ENCODE results near the gene ABTB2.

Gene ABTB2

DNA sequence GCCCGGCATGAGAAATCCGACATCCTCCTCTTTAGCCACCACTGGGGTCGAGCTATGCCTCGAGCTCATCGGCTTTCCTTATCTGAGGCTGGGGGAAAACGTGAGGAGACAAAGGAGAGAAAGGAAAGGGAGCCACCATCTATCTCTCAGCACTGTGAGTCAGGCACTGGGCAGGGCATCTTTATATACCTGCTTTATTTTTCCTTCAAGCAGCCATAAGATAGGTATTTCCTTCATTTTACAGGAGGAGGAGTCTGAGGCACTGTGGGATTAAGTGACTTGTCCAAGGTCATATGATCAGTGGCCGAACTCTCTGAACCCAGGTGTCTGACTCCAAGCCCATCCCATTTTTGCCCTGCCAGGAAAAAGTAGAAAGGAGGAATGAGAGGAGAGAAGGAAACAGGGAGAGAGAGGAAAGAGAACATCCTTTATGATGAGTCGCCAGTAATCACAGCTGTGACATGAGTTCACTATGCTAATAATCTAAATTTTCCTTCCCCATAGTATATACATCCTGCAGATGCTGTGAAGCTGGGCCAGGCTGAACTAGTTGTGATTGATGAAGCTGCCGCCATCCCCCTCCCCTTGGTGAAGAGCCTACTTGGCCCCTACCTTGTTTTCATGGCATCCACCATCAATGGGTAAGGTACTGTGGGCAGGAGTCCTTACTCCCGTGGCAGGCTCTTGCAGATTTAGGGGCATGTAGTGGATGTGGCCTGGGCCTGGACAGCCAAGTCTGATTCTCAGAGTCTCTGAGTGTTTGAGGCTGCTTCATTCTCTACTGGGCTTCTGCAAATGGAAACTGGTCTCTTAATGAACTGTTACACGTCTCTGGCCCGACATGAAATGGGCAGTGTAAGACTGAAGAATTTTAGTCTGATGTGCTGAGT, 230.6 kb downstream of the ABTB2 start:
- Histone ChIP-seq H3K27me3 (replicated peaks; ENCODE audit: control insufficient read depth, insufficient read depth, low read length) (no peaks in the 10 kb centered on the region), H3K9me3 (ENCODE audit: control insufficient read depth, low read length) (no peaks in the 10 kb centered on the region), H3K4me1 (ENCODE audit: control insufficient read depth, insufficient read depth, low read length) (no peaks in the 10 kb centered on the region), H3K4me3 (ENCODE audit: low read length) (no peak overlapping the region), H3K9ac (ENCODE audit: low read length) (no peak overlapping the region), H3K36me3 (ENCODE audit: control insufficient read depth, insufficient read depth, low read length, severe bottlenecking) (peaks cover 93% of the 10 kb centered on the region)
- no peak for DNase-seq (ENCODE audit: low read depth)

DNA sequence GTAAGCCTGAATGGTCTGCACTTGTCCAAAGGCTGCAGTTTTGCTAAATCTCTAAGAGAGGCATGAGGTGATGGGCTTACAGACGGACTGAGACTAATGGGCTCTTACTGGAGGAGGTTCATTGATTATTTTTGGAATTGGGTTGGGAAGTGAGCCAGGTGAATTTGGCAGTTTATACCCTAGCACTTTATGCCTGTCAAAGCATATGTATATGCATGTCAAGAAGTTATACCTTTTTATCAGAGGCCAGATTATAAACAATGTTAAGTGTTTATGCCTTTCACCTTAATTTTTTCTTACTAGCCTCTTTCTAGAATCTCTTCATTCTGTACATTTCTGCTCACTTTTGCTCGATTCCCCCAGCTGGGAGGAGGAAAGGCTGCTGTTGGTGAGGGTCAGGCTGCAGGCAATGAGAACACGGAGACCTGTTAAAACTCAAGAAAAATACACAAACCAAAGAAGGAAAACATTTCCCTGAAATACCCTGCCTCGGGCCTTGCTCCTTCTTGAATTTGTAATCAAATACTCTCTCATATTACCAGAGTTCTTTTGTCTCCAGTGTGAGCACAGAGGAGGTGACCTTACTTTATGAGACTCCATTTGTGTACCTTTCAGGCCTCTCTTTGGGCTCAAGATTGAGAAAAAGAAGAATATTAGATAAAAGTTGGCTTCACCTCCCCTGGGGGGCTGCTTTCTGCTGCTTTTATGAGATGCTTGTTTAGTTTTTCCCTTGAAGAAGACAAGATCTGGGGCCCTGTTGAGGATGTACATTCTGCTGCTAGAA, 232.7 kb downstream of the ABTB2 start:
- Histone ChIP-seq H3K4me3 (ENCODE audit: low read length) (no peak overlapping the region), H3K36me3 (ENCODE audit: control insufficient read depth, insufficient read depth, low read length, severe bottlenecking) (peaks cover 90% of the 10 kb centered on the region), H3K4me1 (ENCODE audit: control insufficient read depth, insufficient read depth, low read length) (no peaks in the 10 kb centered on the region), H3K27me3 (replicated peaks; ENCODE audit: control insufficient read depth, insufficient read depth, low read length) (no peaks in the 10 kb centered on the region), H3K9me3 (ENCODE audit: control insufficient read depth, low read length) (no peaks in the 10 kb centered on the region), H3K9ac (ENCODE audit: low read length) (no peak overlapping the region)
- peak; percentile 45 for DNase-seq (ENCODE audit: low read depth)

DNA sequence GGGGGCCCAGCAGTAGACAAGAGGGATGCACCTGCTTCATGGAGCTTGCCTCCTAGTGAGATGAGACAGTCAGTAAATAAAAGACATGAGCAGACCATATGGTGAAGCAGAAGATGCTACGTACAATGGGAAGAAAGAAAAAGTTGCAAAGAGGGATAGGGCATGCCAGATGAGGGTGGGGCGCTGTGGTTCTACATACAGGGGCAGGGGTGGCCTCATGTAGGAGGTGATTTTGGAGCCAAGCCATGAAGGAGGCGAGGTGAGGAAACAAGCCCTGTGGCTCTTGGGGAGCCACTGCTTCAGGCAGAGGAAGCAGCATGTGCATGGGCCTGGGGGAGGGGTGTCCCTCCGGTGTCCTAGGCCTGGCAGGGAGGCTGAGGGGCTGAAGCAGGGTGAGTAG, 237.2 kb downstream of the ABTB2 start:
- Histone ChIP-seq H3K27me3 (replicated peaks; ENCODE audit: control insufficient read depth, insufficient read depth, low read length) (no peaks in the 10 kb centered on the region), H3K4me3 (ENCODE audit: low read length) (no peak overlapping the region), H3K36me3 (ENCODE audit: control insufficient read depth, insufficient read depth, low read length, severe bottlenecking) (peaks cover 94% of the 10 kb centered on the region), H3K9me3 (ENCODE audit: control insufficient read depth, low read length) (no peaks in the 10 kb centered on the region), H3K9ac (ENCODE audit: low read length) (no peak overlapping the region), H3K4me1 (ENCODE audit: control insufficient read depth, insufficient read depth, low read length) (no peaks in the 10 kb centered on the region)
- no peak for DNase-seq (ENCODE audit: low read depth)

DNA sequence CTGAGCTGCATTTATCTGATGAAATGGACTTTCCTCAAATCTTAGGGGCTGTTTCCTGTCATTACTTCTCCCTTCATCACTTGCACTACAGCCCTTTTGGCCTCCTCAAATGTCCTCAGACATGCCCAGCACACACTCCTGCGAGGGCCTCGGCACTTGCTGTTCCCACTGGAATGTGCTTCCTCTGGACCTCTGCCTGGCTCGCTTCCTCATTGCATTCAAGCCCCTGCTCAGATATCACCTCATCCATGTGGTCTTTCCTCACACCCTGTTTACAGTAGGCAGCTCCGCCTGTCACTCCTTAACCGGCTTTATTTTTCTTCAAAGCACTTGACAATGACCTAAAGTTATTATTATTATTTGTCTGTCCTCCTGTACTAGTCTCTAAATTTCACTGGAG, 243.3 kb downstream of the ABTB2 start:
- peaks cover 96% of the 10 kb centered on the region for H3K36me3 ChIP-seq (ENCODE audit: control insufficient read depth, insufficient read depth, low read length, severe bottlenecking)

DNA sequence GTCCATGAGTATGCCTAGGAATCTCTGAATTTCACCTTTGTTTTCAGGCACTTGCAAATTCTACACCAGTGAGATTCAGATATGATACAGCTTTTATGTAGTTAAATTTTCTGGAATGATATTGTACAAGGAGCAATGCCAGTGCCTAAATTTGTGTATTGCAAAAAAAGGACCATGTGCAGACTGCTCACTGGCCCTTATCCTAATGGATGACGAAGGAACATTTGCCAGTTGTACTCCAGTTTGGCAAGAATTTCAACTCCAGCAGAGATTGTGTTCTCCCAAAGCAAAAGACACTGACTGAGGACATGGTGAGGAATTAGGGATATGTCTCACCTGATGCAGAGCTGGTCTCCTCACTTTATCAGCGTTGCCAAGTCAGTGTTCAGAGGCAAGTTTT, 243.8 kb downstream of the ABTB2 start:
- H3K27me3 ChIP-seq (replicated peaks; ENCODE audit: control insufficient read depth, insufficient read depth, low read length) = no peaks in the 10 kb centered on the region
- no peak for DNase-seq (ENCODE audit: low read depth)
- no peak overlapping the region for H3K9ac ChIP-seq (ENCODE audit: low read length)
- no peaks in the 10 kb centered on the region for H3K9me3 ChIP-seq (ENCODE audit: control insufficient read depth, low read length)
- H3K4me1 ChIP-seq (ENCODE audit: control insufficient read depth, insufficient read depth, low read length) = peaks cover 11% of the 10 kb centered on the region
- peaks cover 96% of the 10 kb centered on the region for H3K36me3 ChIP-seq (ENCODE audit: control insufficient read depth, insufficient read depth, low read length, severe bottlenecking)
- H3K4me3 ChIP-seq (ENCODE audit: low read length) = no peak overlapping the region

More for the DNA sequence above, 243.3 kb downstream of the ABTB2 start:
- H3K9ac ChIP-seq (ENCODE audit: low read length) = no peak overlapping the region
- H3K4me3 ChIP-seq (ENCODE audit: low read length) = no peak overlapping the region
- no peaks in the 10 kb centered on the region for H3K27me3 ChIP-seq (replicated peaks; ENCODE audit: control insufficient read depth, insufficient read depth, low read length)
- no peak for DNase-seq (ENCODE audit: low read depth)
- no peaks in the 10 kb centered on the region for H3K9me3 ChIP-seq (ENCODE audit: control insufficient read depth, low read length)
- H3K4me1 ChIP-seq (ENCODE audit: control insufficient read depth, insufficient read depth, low read length) = peaks cover 11% of the 10 kb centered on the region

DNA sequence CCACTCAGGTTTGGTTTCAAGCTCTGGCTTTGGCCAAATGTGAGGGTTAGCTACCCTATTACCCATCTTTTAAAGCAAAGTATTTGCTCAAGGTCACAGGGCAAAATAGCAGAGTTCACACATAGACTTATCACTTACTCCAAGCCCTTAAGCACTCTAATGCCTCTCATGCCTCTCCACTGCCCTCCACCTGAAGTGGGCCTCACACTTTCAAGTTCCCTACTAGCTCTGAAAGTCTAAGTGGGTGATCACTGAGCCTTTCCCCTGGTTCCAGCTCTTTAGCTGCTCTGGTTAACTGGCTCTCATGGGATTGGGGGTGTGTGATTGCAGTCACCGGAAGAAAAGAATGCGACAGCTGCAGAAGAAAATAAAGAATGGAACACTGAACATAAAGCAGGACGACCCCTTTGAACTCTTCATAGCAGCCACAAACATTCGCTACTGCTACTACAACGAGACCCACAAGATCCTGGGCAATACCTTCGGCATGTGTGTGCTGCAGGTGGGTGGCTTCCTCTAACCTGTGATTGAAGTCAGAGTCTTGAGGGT, 246.0 kb downstream of the ABTB2 start:
- Histone ChIP-seq H3K9me3 (ENCODE audit: control insufficient read depth, low read length) (no peaks in the 10 kb centered on the region), H3K4me3 (ENCODE audit: low read length) (no peak overlapping the region), H3K27me3 (replicated peaks; ENCODE audit: control insufficient read depth, insufficient read depth, low read length) (no peaks in the 10 kb centered on the region), H3K36me3 (ENCODE audit: control insufficient read depth, insufficient read depth, low read length, severe bottlenecking) (peaks cover 83% of the 10 kb centered on the region), H3K4me1 (ENCODE audit: control insufficient read depth, insufficient read depth, low read length) (peaks cover 13% of the 10 kb centered on the region), H3K9ac (ENCODE audit: low read length) (no peak overlapping the region)
- no peak for DNase-seq (ENCODE audit: low read depth)

DNA sequence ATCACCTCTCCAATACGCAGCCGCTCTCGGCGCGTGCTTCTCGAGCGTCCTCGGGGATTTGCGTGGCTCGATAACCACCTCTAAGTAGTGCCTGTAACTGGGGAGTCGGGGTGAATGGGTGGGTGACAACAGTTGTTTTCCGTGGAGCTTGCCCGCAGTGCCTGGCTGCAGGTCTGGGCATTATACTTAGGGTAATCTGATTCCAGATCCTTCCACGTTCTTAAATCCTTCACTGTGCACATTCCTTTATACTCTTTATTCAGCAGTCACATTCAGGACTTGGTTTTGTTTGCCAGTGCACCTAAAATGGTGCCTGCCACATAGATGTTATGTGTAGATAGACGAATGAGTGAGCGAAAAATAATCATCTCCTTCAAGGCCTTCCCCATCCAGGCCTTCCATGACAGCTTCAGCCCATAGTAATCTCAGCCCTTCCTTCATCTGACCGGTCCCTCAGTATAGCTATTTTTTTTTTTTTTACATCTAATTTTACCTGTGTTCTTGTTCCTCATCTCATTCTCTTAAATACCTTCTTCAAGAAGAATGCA, 251.8 kb downstream of the ABTB2 start:
- peak overlapping the region; percentile 94 for H3K9ac ChIP-seq (ENCODE audit: low read length)
- peak; percentile 56 for DNase-seq (ENCODE audit: low read depth)
- peak overlapping the region; percentile 95 for H3K4me3 ChIP-seq (ENCODE audit: low read length)
- peaks cover 52% of the 10 kb centered on the region for H3K36me3 ChIP-seq (ENCODE audit: control insufficient read depth, insufficient read depth, low read length, severe bottlenecking)
- no peaks in the 10 kb centered on the region for H3K27me3 ChIP-seq (replicated peaks; ENCODE audit: control insufficient read depth, insufficient read depth, low read length)
- no peaks in the 10 kb centered on the region for H3K9me3 ChIP-seq (ENCODE audit: control insufficient read depth, low read length)
- peaks cover 23% of the 10 kb centered on the region for H3K4me1 ChIP-seq (ENCODE audit: control insufficient read depth, insufficient read depth, low read length)

DNA sequence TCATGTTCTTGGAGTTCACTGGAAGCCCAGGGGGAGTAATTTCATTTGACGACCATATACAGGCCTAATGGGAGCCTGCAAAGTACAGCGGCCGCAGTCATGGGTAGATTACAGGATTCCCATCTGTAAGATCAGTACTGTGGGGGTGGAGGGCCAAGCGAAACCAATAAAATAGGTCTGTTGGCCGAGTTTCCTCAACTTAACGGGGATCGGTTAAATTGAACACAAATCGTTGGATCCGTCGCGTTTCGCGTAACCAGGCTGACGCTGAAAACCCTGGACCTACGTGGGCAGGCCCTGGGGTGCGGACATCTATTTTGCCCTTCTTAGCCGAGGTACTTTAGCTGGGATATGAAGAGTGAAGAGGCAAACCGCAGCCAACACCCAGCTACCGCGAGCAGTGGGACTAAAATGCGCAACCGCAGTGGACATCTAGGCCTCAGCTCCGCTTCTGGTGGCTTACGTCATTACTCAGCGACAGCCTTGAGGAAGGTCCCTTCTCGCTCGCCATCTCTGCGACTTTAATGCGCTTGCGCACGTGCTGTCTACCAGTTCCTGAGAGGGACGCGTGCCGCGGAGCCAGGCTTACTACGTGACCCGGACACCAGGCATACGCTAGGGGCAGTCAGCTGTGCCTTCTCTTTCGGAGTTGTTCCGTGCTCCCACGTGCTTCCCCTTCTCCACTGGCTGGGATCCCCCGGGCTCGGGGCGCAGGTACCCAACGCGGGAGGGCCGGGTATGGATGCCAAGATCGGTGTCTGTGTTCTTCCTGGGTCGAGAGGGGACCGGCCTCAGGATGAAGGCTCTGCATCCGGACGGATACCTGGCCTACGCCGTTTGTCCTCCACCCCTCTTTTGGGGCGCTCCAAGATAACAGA, 252.5 kb downstream of the ABTB2 start, which contains the start of gene NAT10:
Gene NAT10, plus strand, starts transcription at position 551 of the 878 bp plus-strand sequence. CDS start 2,597 bp downstream, outside the sequence.
- Histone ChIP-seq H3K9ac (ENCODE audit: low read length) (peak within 1 kb of the TSS; percentile 94), H3K36me3 (ENCODE audit: control insufficient read depth, insufficient read depth, low read length, severe bottlenecking) (peaks cover 52% of the 10 kb centered on the region), H3K4me3 (ENCODE audit: low read length) (peak within 1 kb of the TSS; percentile 95), H3K4me1 (ENCODE audit: control insufficient read depth, insufficient read depth, low read length) (peaks cover 23% of the 10 kb centered on the region), H3K27me3 (replicated peaks; ENCODE audit: control insufficient read depth, insufficient read depth, low read length) (no peaks in the 10 kb centered on the region), H3K9me3 (ENCODE audit: control insufficient read depth, low read length) (no peaks in the 10 kb centered on the region)
- DNase-seq (ENCODE audit: low read depth) = peak; percentile 99

DNA sequence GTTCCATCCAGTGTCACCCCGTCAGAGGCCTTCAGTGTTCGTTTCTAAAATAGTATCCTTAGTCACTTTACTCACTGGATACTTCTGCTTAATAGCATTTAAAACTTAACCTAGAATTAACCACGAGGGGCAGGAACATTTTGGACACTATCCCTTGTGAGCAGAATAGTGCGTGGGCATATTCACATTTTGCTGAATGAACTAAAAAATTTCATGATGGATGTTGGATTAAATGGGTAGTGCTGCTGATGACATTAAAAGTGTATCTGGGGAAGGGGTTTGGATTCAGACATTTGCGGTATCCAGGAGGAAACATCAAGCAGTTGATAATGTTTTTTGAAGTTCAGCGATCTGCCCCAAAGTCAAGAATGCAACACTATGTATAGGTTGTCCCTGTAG, 253.1 kb downstream of the ABTB2 start:
- Histone ChIP-seq H3K4me1 (ENCODE audit: control insufficient read depth, insufficient read depth, low read length) (peaks cover 23% of the 10 kb centered on the region), H3K9ac (ENCODE audit: low read length) (peak overlapping the region; percentile 94), H3K27me3 (replicated peaks; ENCODE audit: control insufficient read depth, insufficient read depth, low read length) (no peaks in the 10 kb centered on the region), H3K36me3 (ENCODE audit: control insufficient read depth, insufficient read depth, low read length, severe bottlenecking) (peaks cover 52% of the 10 kb centered on the region), H3K4me3 (ENCODE audit: low read length) (peak overlapping the region; percentile 95), H3K9me3 (ENCODE audit: control insufficient read depth, low read length) (no peaks in the 10 kb centered on the region)
- peak; percentile 9 for DNase-seq (ENCODE audit: low read depth)

All from adipocyte (in vitro differentiated cells).